Measurements from ENCODE around the gene ITFG1.

ITFG1 gene

GRCh38 chr16:47284999-47285398, 175.9 kb downstream of the ITFG1 start:
- no peak for DNase-seq (ENCODE audit: low read depth, low spot score)
- H3K4me3 ChIP-seq (ENCODE audit: low read length) = no peak overlapping the region

GRCh38 chr16:47278306-47278970, 182.4 kb downstream of the ITFG1 start:
- no peak overlapping the region for H3K4me3 ChIP-seq (ENCODE audit: low read length)
- DNase-seq (ENCODE audit: low read depth, low spot score) = no peak

- DNase-seq (ENCODE audit: low read depth, low spot score) = no peak
- no peak overlapping the region for H3K4me3 ChIP-seq (ENCODE audit: low read length)
Observed at GRCh38 chr16:47276522-47276921, 184.3 kb downstream of the ITFG1 start.

- H3K4me3 ChIP-seq (ENCODE audit: low read length) = no peak overlapping the region
- no peak for DNase-seq (ENCODE audit: low read depth, low spot score)
Observed at GRCh38 chr16:47262938-47263337, 197.9 kb downstream of the ITFG1 start.

- no peak for DNase-seq (ENCODE audit: low read depth, low spot score)
Observed at GRCh38 chr16:47260503-47260902, 200.4 kb downstream of the ITFG1 start.

GRCh38 chr16:47258874-47259461, 201.9 kb downstream of the ITFG1 start:
- peak; percentile 42 for DNase-seq (ENCODE audit: low read depth, low spot score)

More at GRCh38 chr16:47260503-47260902, 200.4 kb downstream of the ITFG1 start:
- no peak overlapping the region for H3K4me3 ChIP-seq (ENCODE audit: low read length)

GRCh38 chr16:47254756-47255155, 206.1 kb downstream of the ITFG1 start:
- DNase-seq (ENCODE audit: low read depth, low spot score) = no peak
- H3K4me3 ChIP-seq (ENCODE audit: low read length) = no peak overlapping the region

More at GRCh38 chr16:47258874-47259461, 201.9 kb downstream of the ITFG1 start:
- H3K4me3 ChIP-seq (ENCODE audit: low read length) = no peak overlapping the region

GRCh38 chr16:47250983-47251382, 209.9 kb downstream of the ITFG1 start:
- no peak overlapping the region for H3K4me3 ChIP-seq (ENCODE audit: low read length)
- no peak for DNase-seq (ENCODE audit: low read depth, low spot score)

- DNase-seq (ENCODE audit: low read depth, low spot score) = no peak
- no peak overlapping the region for H3K4me3 ChIP-seq (ENCODE audit: low read length)
Observed at GRCh38 chr16:47247690-47248089, 213.2 kb downstream of the ITFG1 start.

GRCh38 chr16:47244206-47244605, 216.7 kb downstream of the ITFG1 start:
- DNase-seq (ENCODE audit: low read depth, low spot score) = no peak

GRCh38 chr16:47241061-47241460, 219.8 kb downstream of the ITFG1 start:
- DNase-seq (ENCODE audit: low read depth, low spot score) = no peak
- H3K4me3 ChIP-seq (ENCODE audit: low read length) = no peak overlapping the region

More at GRCh38 chr16:47244206-47244605, 216.7 kb downstream of the ITFG1 start:
- no peak overlapping the region for H3K4me3 ChIP-seq (ENCODE audit: low read length)

- no peak overlapping the region for H3K4me3 ChIP-seq (ENCODE audit: low read length)
- no peak for DNase-seq (ENCODE audit: low read depth, low spot score)
Observed at GRCh38 chr16:47236716-47237115, 224.1 kb downstream of the ITFG1 start.

- peak overlapping the region; percentile 37 for H3K4me3 ChIP-seq (ENCODE audit: low read length)
- peak; percentile 90 for DNase-seq (ENCODE audit: low read depth, low spot score)
Observed at GRCh38 chr16:47230296-47230695, 230.6 kb downstream of the ITFG1 start.

GRCh38 chr16:47229053-47230050, 231.5 kb downstream of the ITFG1 start:
- peak overlapping the region; percentile 37 for H3K4me3 ChIP-seq (ENCODE audit: low read length)

GRCh38 chr16:47228241-47228640, 232.6 kb downstream of the ITFG1 start:
- H3K4me3 ChIP-seq (ENCODE audit: low read length) = no peak overlapping the region
- DNase-seq (ENCODE audit: low read depth, low spot score) = no peak

More at GRCh38 chr16:47229053-47230050, 231.5 kb downstream of the ITFG1 start:
- peak; percentile 86 for DNase-seq (ENCODE audit: low read depth, low spot score)

GRCh38 chr16:47213761-47214440, 247.0 kb downstream of the ITFG1 start:
- no peak overlapping the region for H3K4me3 ChIP-seq (ENCODE audit: low read length)

GRCh38 chr16:47211218-47211617, 249.6 kb downstream of the ITFG1 start:
- no peak for DNase-seq (ENCODE audit: low read depth, low spot score)
- H3K4me3 ChIP-seq (ENCODE audit: low read length) = no peak overlapping the region

More at GRCh38 chr16:47213761-47214440, 247.0 kb downstream of the ITFG1 start:
- no peak for DNase-seq (ENCODE audit: low read depth, low spot score)

- H3K4me3 ChIP-seq (ENCODE audit: low read length) = no peak overlapping the region
- no peak for DNase-seq (ENCODE audit: low read depth, low spot score)
Observed at GRCh38 chr16:47204736-47205504, 255.9 kb downstream of the ITFG1 start.
